GM19468 (cell line): ENCODE data around the gene TRPM6.

Source experiments
- ATAC-seq: cut with Tn5 transposase; IDR thresholded peaks from one replicate; pipeline ENCODE4 v1.9.1; 2021; ENCODE audit warnings: mild to moderate bottlenecking, moderate library complexity, moderate number of reproducible peaks; ENCODE audit not compliant: unreplicated experiment; ENCODE audit errors: extremely low read depth

The TRPM6 gene

GRCh38 chr9:74724317-74724716 is 163.4 kb downstream of the TRPM6 start:
- no peak for ATAC-seq

- ATAC-seq, result no peak
Measured at GRCh38 chr9:74721696-74722660, 165.7 kb downstream of the TRPM6 start.

GRCh38 chr9:74719306-74719705 is 168.4 kb downstream of the TRPM6 start:
- ATAC-seq, result no peak

- ATAC-seq, result no peak
Measured at GRCh38 chr9:74718709-74719108, 169.0 kb downstream of the TRPM6 start.

GRCh38 chr9:74711341-74711740 is 176.4 kb downstream of the TRPM6 start:
- no peak for ATAC-seq

GRCh38 chr9:74697535-74697934 is 190.2 kb downstream of the TRPM6 start:
- no peak for ATAC-seq

GRCh38 chr9:74696520-74696919 is 191.2 kb downstream of the TRPM6 start:
- no peak for ATAC-seq

- no peak for ATAC-seq
Measured at GRCh38 chr9:74691058-74691457, 196.7 kb downstream of the TRPM6 start.

- ATAC-seq, result no peak
Measured at GRCh38 chr9:74683322-74683721, 204.4 kb downstream of the TRPM6 start.

GRCh38 chr9:74681906-74682305 is 205.8 kb downstream of the TRPM6 start:
- ATAC-seq, result no peak

- no peak for ATAC-seq
Measured at GRCh38 chr9:74674077-74674476, 213.6 kb downstream of the TRPM6 start.
